AG20443 (cell line): ENCODE data around the gene PLET1.

ENCODE experiments used
- DNase-seq: peaks from one replicate; pipeline ENCODE4 v3.0.0; 2012; ENCODE audit warnings: low spot score, mixed read lengths

Gene PLET1

DNA sequence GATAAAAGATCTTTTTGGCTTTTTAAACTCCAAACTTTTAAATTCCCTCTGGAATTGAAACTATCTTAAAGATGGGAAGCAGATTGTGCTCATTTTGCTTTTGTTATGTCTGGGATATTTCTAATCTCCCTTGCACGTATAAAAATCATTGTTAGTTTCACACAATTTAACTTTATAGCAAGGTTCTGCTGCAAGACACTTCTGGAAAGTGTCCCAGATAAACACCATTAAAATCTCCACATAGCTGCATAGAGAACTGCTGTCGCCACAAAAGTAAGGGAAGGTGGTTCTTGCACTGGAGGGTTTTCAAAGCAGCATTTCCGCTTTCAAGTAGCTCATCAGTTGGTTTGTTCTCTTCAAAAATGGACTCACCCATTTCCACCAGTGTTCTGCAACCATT, 22.6 kb downstream of the PLET1 start:
- no peak for DNase-seq

DNA sequence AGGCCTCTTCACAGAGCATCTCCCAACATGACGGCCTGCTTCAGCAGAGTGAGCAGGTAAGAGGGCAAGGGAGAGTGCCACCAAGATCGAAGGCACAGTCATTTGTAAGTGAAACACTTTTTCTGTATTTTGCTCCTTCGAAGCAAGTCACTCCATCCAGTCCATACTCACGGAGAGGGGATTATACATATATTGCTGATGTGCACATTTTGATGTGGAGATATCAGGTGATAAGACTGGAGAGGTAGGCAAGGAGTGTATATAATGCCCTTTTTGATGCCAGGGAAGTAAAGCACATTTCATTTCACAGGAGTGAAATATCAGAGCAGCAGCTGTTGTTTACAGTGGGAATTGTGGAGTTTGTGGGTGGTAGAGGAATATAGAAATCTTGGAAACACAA, 23.2 kb downstream of the PLET1 start:
- DNase-seq: no peak

DNA sequence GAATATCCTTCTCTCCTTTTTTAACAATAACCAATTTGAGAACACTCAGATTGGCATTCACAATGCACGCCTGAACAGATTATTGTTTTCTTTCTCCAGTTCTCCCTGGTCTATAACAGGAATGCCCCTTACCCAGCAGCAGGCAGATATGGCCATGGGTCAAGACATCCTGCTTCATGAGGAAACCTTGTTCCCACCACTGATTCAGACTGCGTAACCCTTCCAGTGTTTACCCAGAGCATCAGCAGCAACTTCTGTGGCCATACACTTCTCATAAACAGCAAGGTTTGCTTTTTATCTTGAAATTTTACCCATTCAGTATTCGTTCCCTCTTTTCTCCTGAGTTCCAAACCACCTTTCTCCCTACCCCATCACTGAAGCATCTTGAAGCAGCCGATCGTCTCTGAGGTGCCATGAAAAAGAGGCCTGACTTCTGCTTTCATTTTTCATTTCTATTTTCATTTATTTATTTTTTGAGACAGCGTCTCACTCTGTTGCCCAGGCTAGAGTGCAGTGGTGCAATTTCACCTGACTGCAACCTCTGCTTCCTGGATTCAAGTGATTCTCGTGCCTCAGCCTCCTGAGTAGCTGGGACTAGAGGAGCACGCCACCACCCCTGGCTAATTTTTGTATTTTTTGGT, 24.8 kb downstream of the PLET1 start:
- no peak for DNase-seq

DNA sequence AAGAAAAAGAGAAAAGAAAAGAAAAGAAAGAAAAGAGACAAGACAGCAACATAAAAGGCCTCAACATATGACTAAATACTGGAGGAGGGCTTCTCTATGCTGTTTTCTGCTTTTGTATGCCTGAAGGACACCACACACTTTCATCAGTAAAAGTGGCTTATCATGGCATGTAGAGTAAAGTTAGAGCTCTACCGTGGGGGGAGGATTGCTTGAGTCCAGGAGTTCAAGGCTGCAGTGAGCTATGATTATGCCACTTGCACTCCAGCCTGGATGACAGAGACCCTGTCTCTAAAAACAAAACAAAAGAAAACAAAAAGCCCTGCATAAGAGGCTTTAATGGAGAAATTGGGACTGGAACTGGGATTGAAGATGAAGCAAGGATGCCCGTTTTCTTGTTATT, 28.7 kb downstream of the PLET1 start:
- no peak for DNase-seq

DNA sequence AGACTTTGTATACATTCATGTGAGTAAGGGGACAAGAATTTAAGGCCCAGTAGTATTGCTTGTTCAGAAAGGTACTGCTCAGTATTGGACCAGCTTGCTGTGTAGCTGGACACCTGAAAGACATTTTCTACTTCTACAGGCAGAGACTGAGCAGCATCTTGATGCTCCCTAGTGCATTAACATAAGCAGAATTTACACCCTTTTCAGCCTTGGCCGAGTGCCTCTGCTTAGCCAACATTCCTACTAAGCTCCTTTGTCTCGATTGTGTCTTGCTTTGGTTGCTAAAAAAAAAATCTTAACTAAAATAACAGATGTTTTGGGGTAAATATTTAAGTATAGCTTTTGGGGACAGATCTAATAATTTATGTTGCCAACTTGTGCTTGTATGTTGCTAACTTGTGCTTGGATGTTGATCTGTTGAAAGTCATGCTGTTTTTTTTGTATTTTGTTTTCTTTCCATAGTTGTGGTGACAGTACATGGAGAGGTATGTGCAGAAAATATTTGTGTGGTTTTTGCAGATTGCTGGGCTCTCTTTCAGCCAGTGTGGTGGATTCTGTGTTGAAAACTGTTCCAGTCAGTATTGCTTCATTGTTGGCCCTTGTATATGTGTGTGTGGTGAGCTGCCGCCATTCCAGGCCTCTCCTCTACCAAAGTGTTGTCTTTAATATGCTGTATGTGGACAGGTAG, 30.8 kb downstream of the PLET1 start:
- DNase-seq: peak; percentile 79

DNA sequence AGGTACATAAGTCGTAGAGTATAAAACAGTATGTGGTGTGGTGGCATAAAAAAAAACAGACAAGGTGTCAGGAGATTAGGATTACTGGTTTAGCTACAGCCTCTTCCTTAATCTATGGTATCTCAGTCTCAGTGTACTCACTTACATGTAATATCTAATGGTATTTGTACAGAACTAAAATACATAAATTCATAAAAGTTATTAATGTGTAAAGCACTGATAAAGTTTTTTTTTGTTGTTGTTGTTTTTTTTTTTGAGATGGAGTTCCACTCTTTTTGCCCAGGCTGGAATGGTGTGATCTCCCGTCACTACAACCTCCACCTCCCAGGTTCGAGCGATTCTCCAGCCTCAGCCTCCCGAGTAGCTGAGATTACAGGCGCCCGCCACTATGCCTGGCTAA, 31.5 kb downstream of the PLET1 start:
- no peak for DNase-seq

DNA sequence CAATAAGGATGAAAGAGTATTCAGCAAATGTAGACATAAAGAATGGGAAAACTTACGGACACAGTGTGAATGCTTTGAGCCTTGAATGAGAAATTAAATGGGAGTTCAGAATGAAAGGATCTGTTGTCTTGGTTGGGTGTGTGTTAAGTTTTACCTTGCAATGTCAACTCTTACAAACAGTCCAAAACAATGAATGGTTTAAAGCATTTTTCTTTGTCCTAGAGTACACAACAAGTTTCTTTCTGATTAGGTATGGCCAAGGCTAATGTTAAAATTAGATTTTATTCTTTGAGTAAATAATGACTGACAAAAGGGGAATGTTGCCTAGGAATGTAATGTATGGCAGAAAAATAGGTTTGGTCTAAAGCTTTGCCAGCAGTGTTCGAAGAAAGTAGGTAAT, 32.0 kb downstream of the PLET1 start:
- no peak for DNase-seq

DNA sequence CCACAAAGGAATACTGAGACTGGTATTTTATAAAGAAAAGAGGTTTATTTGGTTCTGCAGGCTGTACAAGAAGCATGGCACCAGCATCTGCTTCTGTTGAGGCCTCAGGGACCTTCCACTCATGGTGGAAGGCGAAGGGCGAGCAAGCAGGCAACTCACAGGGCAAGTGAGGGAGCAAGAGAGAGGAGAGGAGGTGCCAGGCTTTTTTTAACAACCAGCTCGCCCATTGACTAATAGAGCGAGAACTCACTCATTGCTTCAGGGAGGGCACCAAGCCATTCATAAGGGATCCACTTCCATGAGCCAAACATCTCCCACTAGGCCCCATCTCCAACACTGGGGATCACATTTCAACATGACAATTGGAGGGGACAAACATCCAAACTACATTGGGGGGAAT, 33.2 kb downstream of the PLET1 start:
- DNase-seq: no peak

DNA sequence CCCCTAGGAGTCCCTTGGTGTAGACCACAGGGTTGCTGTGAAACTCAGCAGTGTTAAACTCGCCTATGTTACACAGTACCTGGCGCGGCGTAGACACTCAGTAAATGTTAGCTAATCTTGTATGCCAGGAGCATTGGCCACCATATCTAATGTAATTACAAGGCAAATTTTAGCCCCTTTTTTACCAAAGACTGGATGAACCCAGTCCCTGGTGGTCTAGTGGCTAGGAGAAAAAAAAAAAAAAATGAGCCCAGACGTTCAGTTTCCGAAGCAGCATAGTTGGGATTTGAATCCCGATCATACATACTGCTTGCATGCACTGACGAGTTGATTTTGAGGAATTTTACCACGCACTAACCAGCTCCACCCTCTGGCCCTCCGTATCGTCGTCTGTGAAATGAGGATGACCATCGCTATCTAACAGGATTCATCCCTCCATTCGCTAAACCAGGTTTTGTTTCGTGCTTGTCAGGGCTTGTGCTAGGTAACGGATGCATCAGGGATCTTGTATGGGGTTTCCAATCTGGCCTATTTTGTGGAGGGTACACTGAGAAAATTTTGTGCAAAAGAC, 33.7 kb downstream of the PLET1 start:
- DNase-seq: peak; percentile 54

DNA sequence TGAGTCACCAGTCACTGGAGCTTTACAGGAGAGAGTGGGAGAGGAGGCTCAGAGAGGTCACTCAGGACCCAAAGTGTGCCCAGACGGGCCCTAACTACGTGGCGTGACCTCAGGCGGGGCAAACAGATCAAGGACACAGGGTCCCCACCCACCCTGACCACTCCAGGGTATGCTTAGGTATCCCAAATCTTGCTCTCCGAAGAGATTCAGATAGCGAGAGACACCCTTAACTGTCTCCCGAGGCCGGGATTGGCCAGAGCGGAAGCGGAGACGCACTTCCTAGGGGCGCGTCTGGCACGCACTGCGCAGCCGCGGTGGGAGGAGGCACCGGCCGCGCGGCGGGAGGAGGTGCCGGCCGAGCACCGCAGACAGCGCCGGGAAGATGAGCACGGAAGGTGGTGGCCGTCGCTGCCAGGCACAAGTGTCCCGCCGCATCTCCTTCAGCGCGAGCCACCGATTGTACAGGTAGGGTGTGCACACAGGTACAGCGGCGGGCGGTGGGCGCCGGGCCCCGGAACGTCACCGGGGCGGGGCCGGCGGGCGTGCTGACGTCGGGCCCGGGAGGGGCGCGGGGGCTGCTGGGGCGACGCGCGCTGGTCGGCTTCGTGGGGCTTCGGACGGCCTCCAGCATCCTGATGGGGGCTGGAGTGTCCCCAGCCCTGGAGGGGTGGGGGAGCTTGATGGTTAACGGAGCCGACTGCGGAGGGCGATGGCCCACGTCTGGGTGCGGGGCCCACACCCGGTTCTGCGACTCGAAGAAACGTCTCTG, 34.4 kb downstream of the PLET1 start, which contains the start of gene PTS:
TSS of gene PTS (plus strand) at position 367 of the 769 bp plus-strand sequence. CDS start at position 383, 16 bp downstream.
- peak; percentile 99 for DNase-seq

DNA sequence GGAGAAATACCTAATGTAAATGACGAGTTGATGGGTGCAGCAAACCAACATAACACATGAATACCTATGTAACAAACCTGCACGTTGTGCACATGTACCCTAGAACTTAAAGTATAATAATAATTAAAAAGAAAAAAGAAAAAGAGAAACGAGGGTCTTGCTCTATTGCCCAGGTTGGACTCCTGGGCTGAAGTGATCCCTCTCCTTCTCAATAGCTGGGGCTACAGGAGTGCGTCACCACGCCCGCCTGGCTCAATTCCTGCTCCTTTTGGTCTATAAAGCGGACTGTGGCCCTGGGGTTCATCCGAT, 35.0 kb downstream of the PLET1 start:
- peak; percentile 75 for DNase-seq

DNA sequence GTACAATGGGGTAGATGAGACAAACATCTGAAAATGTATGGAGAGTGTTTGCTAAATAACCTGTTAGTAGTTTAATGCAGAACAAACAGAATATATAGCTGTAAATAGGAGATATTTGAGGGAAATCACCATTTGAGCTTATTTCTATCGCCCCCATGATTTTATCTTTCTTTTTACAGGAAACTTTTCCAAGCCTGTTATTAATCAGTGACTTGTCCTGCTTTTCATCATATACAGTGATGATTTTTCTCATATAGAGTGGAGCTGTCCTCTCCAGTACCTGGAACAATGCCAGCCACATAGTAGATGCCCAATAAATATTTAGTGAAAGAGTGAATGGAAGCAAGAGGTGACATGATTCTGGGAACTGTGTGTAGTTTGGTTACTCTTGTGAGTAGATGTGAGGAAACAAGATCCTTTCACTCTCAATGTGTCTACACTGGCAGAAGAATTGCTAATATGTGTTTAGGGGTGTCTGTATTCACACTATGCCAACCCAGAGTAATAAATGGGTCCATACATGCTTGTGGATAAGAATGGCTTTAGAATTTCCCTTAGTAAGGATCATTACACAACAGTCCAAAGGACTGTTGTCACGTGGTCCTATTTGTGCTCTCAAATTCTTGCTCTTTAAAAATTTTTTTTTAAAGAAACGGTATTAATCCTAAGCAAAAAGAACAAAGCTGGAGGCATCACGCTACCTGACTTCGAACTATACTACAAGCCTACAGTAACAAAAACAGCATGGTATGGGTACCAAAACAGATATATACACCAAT, 36.7 kb downstream of the PLET1 start:
- no peak for DNase-seq

DNA sequence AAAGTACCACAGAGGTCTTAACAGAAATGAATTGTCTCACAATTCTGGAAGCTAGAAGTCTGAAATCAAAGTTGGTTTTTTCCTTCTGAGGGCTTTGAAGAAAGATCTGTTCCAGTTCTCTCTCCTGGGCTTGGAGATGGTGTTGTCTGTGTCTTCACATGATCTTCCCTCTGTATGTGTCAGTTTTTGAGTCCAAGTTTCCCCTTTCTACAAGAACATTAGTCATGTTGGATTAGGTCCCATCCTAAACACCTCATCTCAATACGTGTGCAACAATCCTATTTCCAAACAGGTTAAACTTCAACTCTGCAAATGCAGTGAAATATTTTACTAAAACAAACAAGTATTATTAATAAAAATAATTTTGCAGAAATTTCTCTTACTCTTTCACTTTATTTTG, 37.5 kb downstream of the PLET1 start:
- DNase-seq: no peak

DNA sequence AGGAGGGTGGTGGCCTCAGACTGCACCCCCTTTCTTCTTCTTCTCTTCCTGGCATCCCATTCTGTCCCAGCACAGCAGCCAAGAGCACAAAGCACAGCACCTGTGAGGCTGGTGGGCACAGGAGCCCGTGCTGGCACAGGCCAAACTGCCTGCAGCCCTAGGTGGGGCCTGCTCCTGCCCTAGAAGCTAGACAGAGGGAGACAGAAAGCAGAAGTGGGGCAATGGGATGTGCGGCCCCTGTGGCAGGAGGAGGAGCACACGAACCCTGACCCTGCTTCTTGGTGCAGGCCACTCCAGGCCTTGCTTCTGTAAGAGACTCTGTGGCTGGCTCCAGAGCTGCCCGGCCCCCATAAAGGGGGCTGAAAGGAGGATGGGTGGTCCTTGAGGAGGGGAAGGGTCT, 38.4 kb downstream of the PLET1 start:
- no peak for DNase-seq

DNA sequence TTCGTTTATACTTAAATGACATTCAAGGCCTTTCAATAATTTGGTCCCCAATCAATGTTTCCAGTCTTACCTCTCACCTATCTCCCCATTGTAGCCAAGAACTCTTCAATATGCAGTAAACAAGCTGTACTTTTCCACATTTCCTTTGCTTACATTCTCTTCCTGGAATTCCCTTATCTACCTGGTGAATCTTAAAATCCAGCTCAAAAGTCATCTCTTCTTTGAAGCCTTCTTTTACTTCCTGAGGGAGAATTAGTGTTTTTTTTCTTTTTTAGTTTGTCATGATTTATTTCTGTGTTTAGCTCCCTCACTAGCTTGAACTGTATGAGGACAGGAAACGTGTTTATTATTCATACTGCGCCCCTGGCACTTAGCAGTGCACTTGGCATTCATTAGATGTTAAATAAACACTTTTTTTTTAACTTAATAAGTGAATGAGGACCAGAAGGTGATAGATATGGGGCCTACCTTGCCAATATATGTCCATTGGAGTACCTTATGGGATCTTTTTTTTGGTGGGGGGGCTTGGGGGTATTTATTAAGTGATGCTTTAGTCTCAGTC, 39.3 kb downstream of the PLET1 start:
- DNase-seq: no peak

DNA sequence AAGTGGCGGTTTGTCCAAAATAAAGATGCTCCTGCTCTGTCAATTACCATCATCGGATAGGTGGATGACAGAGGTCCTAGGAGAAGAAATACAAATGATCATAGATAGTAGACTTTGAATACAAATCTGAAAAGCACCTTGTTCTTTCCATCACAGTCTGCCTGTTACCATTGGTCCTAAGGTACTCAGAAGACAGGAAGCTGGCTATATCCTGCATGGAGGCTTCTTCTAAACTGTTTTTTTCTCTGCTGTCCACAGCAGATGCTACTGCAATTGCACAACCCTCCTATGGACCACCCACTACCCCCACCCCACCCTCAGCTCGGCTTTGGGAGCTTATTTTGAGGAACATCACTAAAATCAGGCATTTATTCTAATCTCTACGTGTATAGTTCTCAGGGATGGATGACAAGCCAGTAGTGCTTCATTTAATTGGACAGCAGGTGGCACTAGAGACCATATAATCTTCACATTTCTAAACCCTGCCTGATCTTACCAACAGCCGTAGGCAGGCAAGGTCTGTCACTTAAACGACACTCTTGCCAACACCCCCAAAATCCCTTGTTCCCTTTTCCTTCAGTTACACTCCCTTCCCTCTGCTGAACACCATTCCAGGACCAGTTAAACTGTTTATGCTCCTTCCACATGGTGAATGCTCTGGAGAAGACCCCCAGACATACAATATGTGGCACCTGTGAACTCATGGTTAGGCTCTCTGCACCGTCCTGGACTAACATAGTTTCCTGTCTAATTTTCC, 41.0 kb downstream of the PLET1 start:
- peak; percentile 71 for DNase-seq

DNA sequence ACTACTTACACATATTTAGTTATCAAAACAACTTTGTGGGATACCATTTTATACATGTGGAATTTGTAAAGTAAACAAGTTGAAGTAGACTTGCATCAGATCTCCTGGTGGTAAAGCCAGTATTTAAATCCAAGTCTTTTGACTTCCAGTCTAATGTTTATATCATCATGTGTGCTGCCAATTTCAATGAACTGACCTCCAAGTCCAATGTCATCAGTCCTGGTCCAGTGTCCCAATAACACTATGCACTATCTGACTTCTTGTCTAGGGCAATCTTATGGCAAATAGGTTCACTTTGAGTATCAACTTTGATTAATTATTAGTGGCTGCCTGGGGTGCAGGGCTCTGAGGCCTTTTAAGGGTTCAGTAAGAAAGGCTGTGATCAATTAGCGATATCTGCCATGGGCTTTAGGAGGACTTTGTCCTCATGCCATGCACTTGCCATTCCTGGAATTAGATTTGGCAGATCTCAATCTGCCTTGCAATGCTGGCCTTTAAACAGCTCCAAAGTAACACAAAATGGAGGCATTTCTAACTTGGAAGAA, 44.0 kb downstream of the PLET1 start:
- DNase-seq: no peak

DNA sequence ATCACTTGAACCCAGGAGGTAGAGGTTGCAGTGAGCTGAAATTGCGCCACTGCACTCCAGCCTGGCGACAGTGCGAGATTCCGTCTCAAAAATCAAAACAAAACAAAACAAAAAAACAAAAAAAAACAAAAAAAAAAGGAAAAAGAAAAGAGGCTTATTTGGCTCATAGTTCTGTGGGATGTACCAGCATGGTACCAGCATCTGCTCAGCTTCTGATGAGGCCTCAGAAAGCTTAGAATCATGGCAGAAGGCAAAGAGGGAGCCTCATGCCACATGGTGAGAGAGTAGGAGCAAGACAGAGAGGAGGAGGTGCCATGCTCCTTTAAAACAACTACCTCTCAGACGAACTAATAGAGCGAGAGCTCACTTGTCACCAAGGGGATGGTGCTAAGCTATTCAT, 45.0 kb downstream of the PLET1 start:
- no peak for DNase-seq

DNA sequence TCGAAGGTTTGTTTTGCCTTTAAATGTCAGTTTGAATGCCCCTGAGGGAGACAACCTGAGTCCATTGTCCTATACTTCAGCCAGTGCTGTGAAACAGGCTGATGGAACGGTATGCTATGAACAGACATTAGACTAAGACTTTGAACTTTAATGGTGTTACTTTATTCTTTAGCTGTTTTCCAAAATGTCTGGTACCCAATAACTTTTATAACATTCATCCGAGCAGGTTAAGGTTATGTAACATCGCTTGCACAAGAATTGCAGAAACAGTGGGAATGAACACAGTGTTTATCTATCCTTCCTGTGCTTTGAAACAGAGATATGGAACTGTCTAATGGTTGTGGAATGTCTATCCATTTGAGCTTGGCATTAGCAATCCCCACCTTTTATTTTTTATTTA, 46.9 kb downstream of the PLET1 start:
- no peak for DNase-seq

DNA sequence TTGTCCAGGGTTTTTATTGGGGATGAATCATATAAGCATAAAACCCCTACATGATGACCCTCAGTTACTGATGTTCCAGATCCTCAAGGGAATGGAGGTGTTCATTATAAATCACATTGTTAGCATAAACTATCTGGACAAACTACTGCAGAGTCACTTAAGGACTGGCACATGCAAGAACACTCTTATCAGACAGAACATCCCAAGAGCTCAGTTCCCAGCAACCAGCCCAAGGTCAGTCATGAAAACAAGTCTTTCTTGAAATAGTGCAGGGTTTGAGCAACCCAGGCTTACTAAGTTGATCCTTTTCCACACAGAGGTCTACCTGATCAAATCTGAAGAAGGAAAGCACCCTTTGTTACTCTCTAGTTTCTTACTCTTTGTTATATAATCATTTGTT, 48.0 kb downstream of the PLET1 start:
- no peak for DNase-seq

DNA sequence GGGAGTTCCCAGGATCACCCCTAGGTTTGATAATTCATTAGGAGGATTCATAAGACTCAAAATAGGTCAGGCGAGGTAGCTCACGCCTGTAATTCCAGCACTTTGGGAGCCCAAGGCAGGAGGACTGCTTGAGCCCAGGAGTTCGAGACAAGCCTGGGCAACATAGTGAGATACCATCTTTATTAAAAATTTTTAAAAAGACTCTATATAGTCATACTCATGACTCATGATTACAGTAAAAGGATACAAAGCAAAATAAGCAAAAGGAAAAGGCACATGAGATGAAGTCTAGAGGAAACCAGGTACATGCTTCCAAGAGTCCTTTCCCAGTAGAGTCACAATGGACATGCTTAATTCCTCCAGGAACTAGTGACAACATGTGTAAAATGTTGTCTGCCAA, 48.4 kb downstream of the PLET1 start:
- DNase-seq: no peak
